Measurements from ENCODE around the gene SPEG.

Gene SPEG

GRCh38 chr2:219475278-219475677 lies 40.6 kb downstream of the SPEG start:
- TF ChIP-seq EZH2 (IDR thresholded peaks at IDR 0.05; ENCODE audit: borderline replicate concordance, low read length), result no peak
- no peak for TF ChIP-seq CTCF (IDR thresholded peaks at IDR 0.05; ENCODE audit: low read length)
- Histone ChIP-seq H2AFZ (ENCODE audit: low read length) (no peak overlapping the region), H3K36me3 (ENCODE audit: insufficient read depth, low read length) (no peaks in the 10 kb centered on the region), H3K4me3 (ENCODE audit: low read depth, low read length, poor library complexity, severe bottlenecking) (no peak overlapping the region), H3K79me2 (ENCODE audit: insufficient read depth, low read length) (no peaks in the 10 kb centered on the region), H3F3A (ENCODE audit: insufficient read depth, low read length) (no peaks in the 10 kb centered on the region), H3K4me1 (ENCODE audit: insufficient read depth, low read length, severe bottlenecking) (no peaks in the 10 kb centered on the region), H3K9me2 (ENCODE audit: low read depth, low read length) (no peaks in the 10 kb centered on the region), H3K9me3 (ENCODE audit: low read length) (no peaks in the 10 kb centered on the region), H3K27ac (ENCODE audit: low read depth, low read length, poor library complexity, severe bottlenecking) (no peak overlapping the region), H4K20me1 (ENCODE audit: insufficient read depth, low read length) (no peaks in the 10 kb centered on the region), H3K27me3 (ENCODE audit: insufficient read depth, low read length) (no peaks in the 10 kb centered on the region), H3K4me2 (ENCODE audit: low read length) (no peak overlapping the region), H3K9ac (ENCODE audit: low read length) (no peak overlapping the region)

GRCh38 chr2:219475697-219476651 lies 41.3 kb downstream of the SPEG start:
- H3K9me3 ChIP-seq (ENCODE audit: low read length), result no peaks in the 10 kb centered on the region
- H3K27ac ChIP-seq (ENCODE audit: low read depth, low read length, poor library complexity, severe bottlenecking), result no peak overlapping the region
- no peak overlapping the region for H3K4me2 ChIP-seq (ENCODE audit: low read length)

GRCh38 chr2:219476652-219477151 lies 42.1 kb downstream of the SPEG start:
- Histone ChIP-seq H3F3A (ENCODE audit: insufficient read depth, low read length) (no peaks in the 10 kb centered on the region), H3K79me2 (ENCODE audit: insufficient read depth, low read length) (no peaks in the 10 kb centered on the region), H3K27me3 (ENCODE audit: insufficient read depth, low read length) (no peaks in the 10 kb centered on the region), H4K20me1 (ENCODE audit: insufficient read depth, low read length) (no peaks in the 10 kb centered on the region), H3K4me1 (ENCODE audit: insufficient read depth, low read length, severe bottlenecking) (no peaks in the 10 kb centered on the region), H3K27ac (ENCODE audit: low read depth, low read length, poor library complexity, severe bottlenecking) (no peak overlapping the region), H2AFZ (ENCODE audit: low read length) (no peak overlapping the region), H3K9ac (ENCODE audit: low read length) (no peak overlapping the region), H3K4me2 (ENCODE audit: low read length) (no peak overlapping the region), H3K9me2 (ENCODE audit: low read depth, low read length) (no peaks in the 10 kb centered on the region), H3K9me3 (ENCODE audit: low read length) (no peaks in the 10 kb centered on the region), H3K36me3 (ENCODE audit: insufficient read depth, low read length) (no peaks in the 10 kb centered on the region), H3K4me3 (ENCODE audit: low read depth, low read length, poor library complexity, severe bottlenecking) (no peak overlapping the region)
- no peak for TF ChIP-seq CTCF (IDR thresholded peaks at IDR 0.05; ENCODE audit: low read length)
- no peak for TF ChIP-seq EZH2 (IDR thresholded peaks at IDR 0.05; ENCODE audit: borderline replicate concordance, low read length)

More at GRCh38 chr2:219475697-219476651, 41.3 kb downstream of the SPEG start:
- Histone ChIP-seq H4K20me1 (ENCODE audit: insufficient read depth, low read length) (no peaks in the 10 kb centered on the region), H3K4me3 (ENCODE audit: low read depth, low read length, poor library complexity, severe bottlenecking) (no peak overlapping the region), H3F3A (ENCODE audit: insufficient read depth, low read length) (no peaks in the 10 kb centered on the region), H3K27me3 (ENCODE audit: insufficient read depth, low read length) (no peaks in the 10 kb centered on the region), H2AFZ (ENCODE audit: low read length) (no peak overlapping the region), H3K79me2 (ENCODE audit: insufficient read depth, low read length) (no peaks in the 10 kb centered on the region), H3K9ac (ENCODE audit: low read length) (no peak overlapping the region), H3K9me2 (ENCODE audit: low read depth, low read length) (no peaks in the 10 kb centered on the region), H3K4me1 (ENCODE audit: insufficient read depth, low read length, severe bottlenecking) (no peaks in the 10 kb centered on the region), H3K36me3 (ENCODE audit: insufficient read depth, low read length) (no peaks in the 10 kb centered on the region)
- TF ChIP-seq CTCF (IDR thresholded peaks at IDR 0.05; ENCODE audit: low read length) (peak; percentile 86), EZH2 (IDR thresholded peaks at IDR 0.05; ENCODE audit: borderline replicate concordance, low read length) (no peak)

Data from OCI-LY1 (cell line).